HEK293T (cell line): ENCODE results near the gene MAD1L1.

Experiments used
- CTCF ChIA-PET: fragments of 350-600 bp; formaldehyde crosslinking; extraction: SDS; loops from one replicate; lab custom pipeline; 2021; ENCODE audit warnings: antibody characterized with exemption, inconsistent platforms; lab: Yijun Ruan, JAX
- POLR2A ChIA-PET: fragments of 350-600 bp; formaldehyde crosslinking; extraction: SDS; loops from one replicate; lab custom pipeline; 2020; ENCODE audit warnings: antibody characterized with exemption, inconsistent platforms; lab: Yijun Ruan, JAX
- DNase-seq: peaks from one replicate; pipeline ENCODE4 v3.0.0; 2012; ENCODE audit warnings: mixed read lengths; ENCODE audit errors: extremely low spot score
- ARNT ChIP-seq: fragments of 450-650 bp; IDR thresholded peaks from 2 replicates; pipeline ENCODE4 v1.6.1; 2017; ENCODE audit warnings: mild to moderate bottlenecking
- BHLHE40 ChIP-seq: fragments of 450-650 bp; IDR thresholded peaks from 2 replicates; pipeline ENCODE4 v1.6.1; 2016; ENCODE audit warnings: mild to moderate bottlenecking, moderate library complexity, borderline replicate concordance
- CTBP1 ChIP-seq: fragments of 450-650 bp; IDR thresholded peaks from 2 replicates; pipeline ENCODE4 v1.6.1; 2016; ENCODE audit warnings: borderline replicate concordance
- ELF4 ChIP-seq: fragments of 450-650 bp; IDR thresholded peaks from 2 replicates; pipeline ENCODE4 v1.6.1; 2017; ENCODE audit warnings: antibody characterized with exemption
- FOXA1 ChIP-seq: fragments of 450-650 bp; IDR thresholded peaks from 2 replicates; pipeline ENCODE4 v1.6.1; 2016; ENCODE audit warnings: mild to moderate bottlenecking
- FOXK2 ChIP-seq: fragments of 450-650 bp; IDR thresholded peaks from 2 replicates; pipeline ENCODE4 v1.6.1; 2016; ENCODE audit warnings: mild to moderate bottlenecking
- FOXM1 ChIP-seq: fragments of 450-650 bp; IDR thresholded peaks from 2 replicates; pipeline ENCODE4 v1.6.1; 2017; ENCODE audit warnings: mild to moderate bottlenecking, borderline replicate concordance
- HDGF ChIP-seq: fragments of 450-650 bp; IDR thresholded peaks from 2 replicates; pipeline ENCODE4 v1.6.1; 2017; ENCODE audit warnings: antibody characterized with exemption, borderline replicate concordance
- L3MBTL2 ChIP-seq: fragments of 450-650 bp; conservative IDR thresholded peaks from 2 replicates; pipeline ENCODE4 v1.6.1; 2016; ENCODE audit warnings: mild to moderate bottlenecking
- LEF1 ChIP-seq: fragments of 450-650 bp; IDR thresholded peaks from 2 replicates; pipeline ENCODE4 v1.6.1; 2017; ENCODE audit warnings: mild to moderate bottlenecking, borderline replicate concordance
- NFRKB ChIP-seq: fragments of 450-650 bp; IDR thresholded peaks from 2 replicates; pipeline ENCODE4 v1.6.1; 2016; ENCODE audit warnings: mild to moderate bottlenecking, moderate library complexity
- SP1 ChIP-seq: fragments of 450-650 bp; IDR thresholded peaks from 2 replicates; pipeline ENCODE4 v1.6.1; 2017
- SUZ12 ChIP-seq: fragments of 450-650 bp; IDR thresholded peaks from 2 replicates; pipeline ENCODE4 v1.6.1; 2016; ENCODE audit warnings: mild to moderate bottlenecking
- TARDBP ChIP-seq: fragments of 450-650 bp; IDR thresholded peaks from 2 replicates; pipeline ENCODE4 v1.6.1; 2016
- ZNF384 ChIP-seq: fragments of 450-650 bp; IDR thresholded peaks from 2 replicates; pipeline ENCODE4 v1.6.1; 2016
- TF ChIP-seq, protein P1 (sequence below): fragments of 450-650 bp; IDR thresholded peaks from 2 replicates; pipeline ENCODE4 v1.6.1; 2016

The MAD1L1 gene

DNA sequence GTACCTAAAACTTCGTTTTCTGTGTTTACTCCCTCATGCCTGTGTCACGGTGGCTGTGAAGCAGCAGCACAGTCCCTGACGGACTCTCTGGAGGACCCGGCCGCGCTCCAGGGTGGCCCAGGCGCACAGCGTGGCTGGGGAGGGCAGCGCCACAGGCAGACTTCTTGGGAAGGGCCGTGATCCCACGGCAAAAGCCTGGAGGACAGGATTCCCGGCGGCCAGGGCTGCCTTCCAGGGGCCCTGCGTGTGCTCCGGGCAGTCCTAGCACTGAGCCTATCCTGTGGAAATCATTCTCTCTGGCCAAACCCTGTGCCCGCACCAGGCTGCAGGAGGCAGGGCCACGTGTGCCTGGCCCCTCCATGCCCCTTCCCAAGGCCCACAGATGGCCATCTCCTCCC is 244.2 kb downstream of the MAD1L1 start:
- ChIA-PET CTCF (no interaction called here), POLR2A (no interaction called here)
- TF ChIP-seq BHLHE40 (no peak), HDGF (no peak), FOXK2 (no peak), FOXA1 (no peak), ARNT (no peak), FOXM1 (no peak), TARDBP (no peak), ZNF384 (no peak), SP1 (no peak), SUZ12 (no peak), LEF1 (no peak)
- TF ChIP-seq, protein P1, sequence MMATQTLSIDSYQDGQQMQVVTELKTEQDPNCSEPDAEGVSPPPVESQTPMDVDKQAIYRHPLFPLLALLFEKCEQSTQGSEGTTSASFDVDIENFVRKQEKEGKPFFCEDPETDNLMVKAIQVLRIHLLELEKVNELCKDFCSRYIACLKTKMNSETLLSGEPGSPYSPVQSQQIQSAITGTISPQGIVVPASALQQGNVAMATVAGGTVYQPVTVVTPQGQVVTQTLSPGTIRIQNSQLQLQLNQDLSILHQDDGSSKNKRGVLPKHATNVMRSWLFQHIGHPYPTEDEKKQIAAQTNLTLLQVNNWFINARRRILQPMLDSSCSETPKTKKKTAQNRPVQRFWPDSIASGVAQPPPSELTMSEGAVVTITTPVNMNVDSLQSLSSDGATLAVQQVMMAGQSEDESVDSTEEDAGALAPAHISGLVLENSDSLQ: no peak
- DNase-seq: no peak

DNA sequence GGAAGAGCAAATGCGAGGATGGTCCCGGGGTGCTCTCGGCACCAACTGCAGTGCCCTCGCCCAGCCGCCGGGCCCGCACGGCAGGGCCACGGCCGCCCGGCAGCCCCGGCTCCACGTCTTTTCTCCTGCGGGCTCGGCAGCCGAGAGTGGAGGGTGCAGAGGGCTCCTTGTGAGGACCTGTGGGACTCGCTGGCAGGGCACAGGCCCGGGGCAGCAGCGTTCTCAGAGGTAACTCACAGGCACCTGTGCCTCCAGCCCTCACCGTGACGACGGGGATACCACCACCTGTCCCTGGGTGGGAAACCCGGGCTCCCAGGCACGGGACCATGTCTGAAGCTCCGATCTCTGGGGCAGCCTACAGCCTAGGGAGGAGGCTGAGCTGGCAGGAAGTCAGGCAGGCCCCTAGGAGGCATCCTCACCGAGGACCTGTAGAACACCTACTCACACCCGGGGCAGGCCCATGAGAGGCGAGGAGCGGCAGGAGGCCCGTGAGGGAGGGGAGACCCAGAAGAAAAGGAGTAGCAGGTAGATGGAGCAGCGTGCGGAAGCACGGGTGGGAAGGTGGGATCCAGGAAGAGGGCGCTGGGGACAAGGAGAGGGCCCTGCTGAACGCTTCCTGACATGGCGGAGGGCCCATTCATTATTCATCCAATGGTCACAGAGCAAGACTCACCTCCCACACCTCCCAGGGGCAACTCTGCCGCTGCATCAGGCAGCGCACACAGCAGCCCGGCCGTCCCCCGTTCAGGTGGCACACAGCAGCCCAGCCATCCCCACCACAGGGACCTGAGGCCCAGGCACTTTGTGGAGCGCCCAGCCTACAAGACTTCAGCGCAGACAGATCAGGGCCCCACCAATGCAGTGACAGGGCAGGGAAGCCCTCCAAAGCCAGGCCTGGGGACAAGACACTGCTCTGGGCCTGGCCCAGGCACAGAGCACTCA is 244.9 kb downstream of the MAD1L1 start:
- CTCF ChIA-PET: no interaction called here
- TF ChIP-seq ARNT (no peak), ZNF384 (no peak), SP1 (no peak), TARDBP (no peak), FOXK2 (no peak), ELF4 (no peak), NFRKB (no peak), FOXM1 (no peak), SUZ12 (no peak), HDGF (no peak), FOXA1 (no peak), BHLHE40 (no peak), LEF1 (no peak), CTBP1 (no peak), L3MBTL2 (no peak)
- TF ChIP-seq, protein P1: no peak
- no peak for DNase-seq
- POLR2A ChIA-PET: no interaction called here

DNA sequence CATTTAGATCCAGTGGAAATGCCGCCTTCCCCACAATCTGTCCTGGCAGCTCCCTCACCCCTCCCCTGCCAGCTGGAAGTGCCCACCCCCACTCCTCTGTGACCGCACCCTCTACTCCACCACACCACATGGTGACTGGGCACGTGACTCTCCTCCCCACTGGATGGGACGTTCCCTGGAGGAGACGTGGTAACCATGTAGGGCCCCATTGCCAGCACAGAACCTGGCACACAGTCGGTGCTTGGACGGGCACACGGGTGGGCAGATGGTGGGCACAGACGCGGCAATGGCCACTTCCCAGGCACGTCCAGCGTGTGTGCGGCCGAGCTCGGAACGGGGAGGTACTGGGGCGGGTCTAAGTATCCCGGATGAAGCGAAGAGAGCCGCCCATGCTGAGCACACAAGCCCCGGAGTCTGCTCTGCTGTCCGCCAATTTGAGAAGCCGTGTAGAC is 245.6 kb downstream of the MAD1L1 start:
- TF ChIP-seq FOXA1 (no peak), ARNT (no peak), TARDBP (no peak), BHLHE40 (no peak), HDGF (no peak), ELF4 (no peak), FOXM1 (no peak), SP1 (no peak), FOXK2 (no peak), NFRKB (no peak), ZNF384 (no peak), L3MBTL2 (no peak), CTBP1 (no peak), SUZ12 (no peak), LEF1 (no peak)
- TF ChIP-seq, protein P1: no peak
- ChIA-PET CTCF (no interaction called here), POLR2A (no interaction called here)
- DNase-seq: no peak

DNA sequence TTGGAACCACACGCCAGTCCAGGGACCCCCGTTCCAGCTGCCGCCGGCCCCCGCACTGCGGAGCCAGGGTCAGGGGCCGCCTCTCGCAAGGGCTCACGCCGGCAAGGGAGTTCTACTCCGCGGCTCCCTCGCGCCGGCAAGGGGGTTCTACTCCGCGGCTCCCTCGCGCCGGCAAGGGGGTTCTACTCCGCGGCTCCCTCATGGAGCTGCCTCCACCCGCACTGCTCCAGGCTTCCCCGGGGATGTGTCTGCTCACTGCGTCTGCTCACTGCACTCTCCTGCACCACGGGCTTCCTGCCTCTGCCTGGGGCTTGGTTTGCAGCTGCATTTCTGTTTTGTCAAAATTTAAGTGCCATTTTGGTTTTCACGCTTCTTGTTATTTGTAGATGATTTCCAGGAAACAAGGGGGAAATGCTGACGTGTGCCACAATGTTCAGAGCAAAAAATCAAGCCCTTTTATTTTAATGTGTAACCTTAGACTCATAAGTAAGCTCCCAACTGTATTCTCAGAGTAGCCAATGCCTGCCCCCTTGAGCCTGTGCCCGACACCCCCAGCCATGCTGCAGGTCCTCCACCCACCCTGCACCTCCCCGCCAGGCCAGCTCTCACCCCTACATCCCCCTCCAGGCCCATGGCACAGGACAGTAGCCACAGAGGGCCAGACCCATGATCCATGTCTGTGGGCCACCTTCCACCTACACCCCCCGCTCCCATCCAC is 246.2 kb downstream of the MAD1L1 start:
- DNase-seq: no peak
- ChIA-PET CTCF (no interaction called here), POLR2A (no interaction called here)
- TF ChIP-seq BHLHE40: no peak

DNA sequence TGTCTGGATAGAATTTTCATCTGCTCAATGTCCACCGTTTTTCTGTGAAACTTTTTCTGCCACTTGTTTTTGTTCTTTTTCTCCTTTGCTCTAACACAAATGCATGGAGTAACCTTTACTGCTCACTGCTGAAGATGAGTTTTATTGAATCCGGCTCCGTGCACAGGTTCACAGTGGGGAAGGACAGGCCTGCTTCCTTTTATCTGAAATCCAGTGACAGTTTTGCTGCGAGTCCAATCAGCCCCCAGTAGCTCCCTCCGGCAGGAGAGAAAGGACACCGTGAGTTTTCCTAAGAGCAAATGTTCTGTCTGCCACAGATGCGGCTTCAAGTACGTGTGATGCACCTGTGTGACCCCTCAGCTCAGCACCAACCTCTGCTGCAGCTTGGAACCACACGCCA is 246.8 kb downstream of the MAD1L1 start:
- ChIA-PET CTCF (no interaction called here), POLR2A (no interaction called here)
- TF ChIP-seq, protein P1: no peak
- TF ChIP-seq TARDBP (no peak), FOXA1 (no peak), CTBP1 (no peak), BHLHE40 (no peak), L3MBTL2 (no peak), ARNT (no peak), ZNF384 (no peak), LEF1 (no peak), FOXK2 (no peak), ELF4 (no peak), HDGF (no peak), SUZ12 (no peak), FOXM1 (no peak)
- no peak for DNase-seq
